ENCODE data around the gene COPS7A. TPM values are rescaled to one million over a fixed set of nuclear protein-coding genes. Genes with fewer than 3 reads are reported as not detected.
A peak's percentile ranks its signal among the peaks of the same experiment; 100 is the strongest.

Gene COPS7A
- total RNA-seq, 1 experiment from 2014 or later = 34.2 TPM

DNA sequence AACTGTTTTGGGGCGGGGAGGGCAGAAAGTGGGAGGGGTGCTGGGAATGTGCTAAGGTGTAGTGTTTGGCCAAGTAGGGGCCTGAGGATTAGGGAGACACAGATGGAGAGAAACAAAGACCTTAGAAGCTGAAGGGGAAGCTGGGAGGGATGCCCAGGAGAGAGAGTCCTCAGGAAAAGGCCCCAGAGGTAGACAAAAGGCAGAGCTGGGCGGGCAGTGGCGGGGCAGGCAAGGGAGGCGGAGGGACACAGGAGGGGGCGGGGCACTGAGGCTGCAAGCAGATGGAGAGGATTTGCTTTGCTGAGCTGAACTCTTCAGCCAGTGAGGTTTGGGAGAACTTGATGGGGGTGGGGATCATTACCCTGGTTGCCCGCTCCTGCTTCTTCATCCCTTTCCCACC lies 45.1 kb downstream of the COPS7A start:
- Histone ChIP-seq H3K4me2 (ENCODE audit: insufficient read depth, insufficient read length, low read length) (peak overlapping the region; percentile 87), H3K79me1 (ENCODE audit: insufficient read depth, low read depth, low read length, poor library complexity, severe bottlenecking) (no peaks in the 10 kb centered on the region), H2BK20ac (ENCODE audit: low read depth, low read length, poor library complexity, severe bottlenecking) (no peak overlapping the region), H3K79me2 (ENCODE audit: insufficient read depth, low read length) (peaks cover 11% of the 10 kb centered on the region; the same call in 1 of the 2 replicates), H3K56ac (ENCODE audit: insufficient read length, low read depth, low read length) (no peak overlapping the region), H3K4ac (ENCODE audit: low read depth, low read length) (no peak overlapping the region), H3K27me3 (ENCODE audit: insufficient read depth, low read length) (peaks cover 1% of the 10 kb centered on the region; the same call in 1 of the 2 replicates), H2BK120ac (ENCODE audit: low read depth, low read length, poor library complexity, severe bottlenecking) (no peak overlapping the region), H3K18ac (ENCODE audit: insufficient read length, low read depth, low read length) (no peak overlapping the region), H3K14ac (ENCODE audit: insufficient read depth, low read length) (no peak overlapping the region), H3K23ac (ENCODE audit: insufficient read length, low read depth, low read length) (no peak overlapping the region), H4K91ac (ENCODE audit: insufficient read length, low read depth, low read length) (no peak overlapping the region), H2BK12ac (ENCODE audit: insufficient read length, low read depth, low read length) (no peak overlapping the region), H4K20me1 (ENCODE audit: control insufficient read depth, insufficient read depth, insufficient read length) (no peaks in the 10 kb centered on the region), H3K27ac (ENCODE audit: insufficient read length, low read depth, low read length) (no peak overlapping the region), H2BK15ac (ENCODE audit: low read depth, low read length) (no peak overlapping the region), H3K9me3 (ENCODE audit: control insufficient read depth, low read depth, low read length) (no peaks in the 10 kb centered on the region), H3K23me2 (ENCODE audit: insufficient read length, low read depth, low read length, poor library complexity, severe bottlenecking) (peaks cover 35% of the 10 kb centered on the region), H4K8ac (replicated peaks; ENCODE audit: insufficient read length, low read depth, low read length) (no peak overlapping the region), H3T11ph (ENCODE audit: low read length) (no peak overlapping the region), H3K9ac (ENCODE audit: extremely low read depth, insufficient read length, low read length) (no peak overlapping the region), H3K4me1 (ENCODE audit: insufficient read depth, low read length) (peaks cover 10% of the 10 kb centered on the region), H4K5ac (ENCODE audit: insufficient read length, low read depth, low read length) (no peak overlapping the region), H2BK5ac (ENCODE audit: insufficient read length, low read length) (no peak overlapping the region), H2AK5ac (ENCODE audit: insufficient read length, low read length) (no peak overlapping the region), H2AFZ (ENCODE audit: low read length) (no peak overlapping the region)
- no peaks in the 10 kb centered on the region for H3K9me3 Mint-ChIP-seq
- H3K36me3 Mint-ChIP-seq (ENCODE audit: insufficient read depth in 1 of 3, low read depth in 3 of 3) = peaks cover 23 to 32% (median 28%) of the 10 kb centered on the region in 3 experiments; a peak in 6 of 7 replicates
- H3K27ac Mint-ChIP-seq = peak overlapping the region; percentile 70 to 98 (median 95)
- peak overlapping the region; percentile 82 to 92 for H3K4me3 Mint-ChIP-seq
- TF ChIP-seq, protein P1, sequence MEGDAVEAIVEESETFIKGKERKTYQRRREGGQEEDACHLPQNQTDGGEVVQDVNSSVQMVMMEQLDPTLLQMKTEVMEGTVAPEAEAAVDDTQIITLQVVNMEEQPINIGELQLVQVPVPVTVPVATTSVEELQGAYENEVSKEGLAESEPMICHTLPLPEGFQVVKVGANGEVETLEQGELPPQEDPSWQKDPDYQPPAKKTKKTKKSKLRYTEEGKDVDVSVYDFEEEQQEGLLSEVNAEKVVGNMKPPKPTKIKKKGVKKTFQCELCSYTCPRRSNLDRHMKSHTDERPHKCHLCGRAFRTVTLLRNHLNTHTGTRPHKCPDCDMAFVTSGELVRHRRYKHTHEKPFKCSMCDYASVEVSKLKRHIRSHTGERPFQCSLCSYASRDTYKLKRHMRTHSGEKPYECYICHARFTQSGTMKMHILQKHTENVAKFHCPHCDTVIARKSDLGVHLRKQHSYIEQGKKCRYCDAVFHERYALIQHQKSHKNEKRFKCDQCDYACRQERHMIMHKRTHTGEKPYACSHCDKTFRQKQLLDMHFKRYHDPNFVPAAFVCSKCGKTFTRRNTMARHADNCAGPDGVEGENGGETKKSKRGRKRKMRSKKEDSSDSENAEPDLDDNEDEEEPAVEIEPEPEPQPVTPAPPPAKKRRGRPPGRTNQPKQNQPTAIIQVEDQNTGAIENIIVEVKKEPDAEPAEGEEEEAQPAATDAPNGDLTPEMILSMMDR (conservative IDR thresholded peaks at IDR 0.05) = no peak
- peaks cover 15% of the 10 kb centered on the region for H3K27me3 Mint-ChIP-seq (ENCODE audit: low read depth)
- DNase-seq = peak; percentile 91
- H3K4me1 Mint-ChIP-seq = peaks cover 45 to 71% of the 10 kb centered on the region in 2 experiments
- no CpG with 5 or more reads among the region's 6 CpGs for WGBS (ENCODE audit: extremely low coverage, insufficient read length, low lambda C conversion rate)
